Astrocyte (in vitro differentiated cells and primary cell): Measurements from ENCODE around the gene CADPS. TPM values are rescaled to one million over a fixed set of nuclear protein-coding genes. Genes with fewer than 3 reads are reported as not detected.

Experiments
- DNase-seq: peaks from one replicate; pipeline ENCODE4 v3.0.0-alpha.2; 2010; ENCODE audit warnings: low read depth
- FAIRE-seq: peaks from 2 replicates; lab custom pipeline; 2011; peaks lifted over from hg19 to GRCh38; lab: Jason Lieb, UNC
- H2AFZ ChIP-seq: 2 replicates; pipeline ENCODE4 v1.6.0; 2012; ENCODE audit warnings: low read depth, low read length, inconsistent platforms
- H3K27ac ChIP-seq: 2 replicates; pipeline ENCODE4 v1.5.1; 2011; ENCODE audit warnings: low read depth, low read length, inconsistent platforms
- H3K27me3 ChIP-seq: 2 replicates; pipeline ENCODE4 v1.6.0; 2011; ENCODE audit warnings: low read length, inconsistent platforms; ENCODE audit not compliant: insufficient read depth
- H3K36me3 ChIP-seq: 2 replicates; pipeline ENCODE4 v1.5.1; 2011; ENCODE audit warnings: low read length, inconsistent platforms; ENCODE audit not compliant: insufficient read depth
- H3K4me1 ChIP-seq: 2 replicates; pipeline ENCODE4 v1.5.1; 2011; ENCODE audit warnings: low read length, inconsistent platforms; ENCODE audit not compliant: insufficient read depth
- H3K4me2 ChIP-seq: 2 replicates; pipeline ENCODE4 v1.6.0; 2012; ENCODE audit warnings: low read length, inconsistent platforms
- H3K4me3 ChIP-seq: 2 replicates; pipeline ENCODE4 v1.5.1; 2011; ENCODE audit warnings: low read depth, mild to moderate bottlenecking, low read length, inconsistent platforms; ENCODE audit not compliant: insufficient read depth
- H3K79me2 ChIP-seq: 2 replicates; pipeline ENCODE4 v1.6.0; 2012; ENCODE audit warnings: mild to moderate bottlenecking, low read length, inconsistent platforms; ENCODE audit not compliant: insufficient read depth
- H3K9ac ChIP-seq: 2 replicates; pipeline ENCODE4 v1.6.0; 2012; ENCODE audit warnings: mild to moderate bottlenecking, low read length, inconsistent platforms
- H3K9me3 ChIP-seq: 2 replicates; pipeline ENCODE4 v1.5.1; 2012; ENCODE audit warnings: low read depth, mild to moderate bottlenecking, low read length, inconsistent platforms; ENCODE audit not compliant: insufficient read depth
- H4K20me1 ChIP-seq: 2 replicates; pipeline ENCODE4 v1.6.0; 2012; ENCODE audit warnings: low read length, inconsistent platforms; ENCODE audit not compliant: insufficient read depth
- H3K27ac Mint-ChIP-seq: one replicate; pipeline ENCODE4 v1.8.0; 2021; ENCODE audit warnings: mild to moderate bottlenecking, mixed read lengths; ENCODE audit not compliant: unreplicated experiment
- H3K27me3 Mint-ChIP-seq: one replicate; pipeline ENCODE4 v1.8.0; 2021; ENCODE audit warnings: low read depth, mixed read lengths; ENCODE audit not compliant: unreplicated experiment
- H3K36me3 Mint-ChIP-seq: one replicate; pipeline ENCODE4 v1.8.0; 2021; ENCODE audit warnings: low read depth, mixed read lengths; ENCODE audit not compliant: unreplicated experiment
- H3K4me1 Mint-ChIP-seq: one replicate; pipeline ENCODE4 v1.8.0; 2021; ENCODE audit warnings: low read depth, mixed read lengths; ENCODE audit not compliant: unreplicated experiment
- H3K4me3 Mint-ChIP-seq: one replicate; pipeline ENCODE4 v1.8.0; 2021; ENCODE audit warnings: mild to moderate bottlenecking, moderate library complexity, mixed read lengths; ENCODE audit not compliant: unreplicated experiment
- H3K9me3 Mint-ChIP-seq: one replicate; pipeline ENCODE4 v1.8.0; 2021; ENCODE audit warnings: mild to moderate bottlenecking, mixed read lengths; ENCODE audit not compliant: unreplicated experiment
- EZH2 ChIP-seq: IDR thresholded peaks from 2 replicates; pipeline ENCODE4 v1.6.1; 2012; ENCODE audit warnings: mild to moderate bottlenecking, low read length, inconsistent platforms; ENCODE audit not compliant: insufficient read depth
- total RNA-seq: library from RNA; stranded (reverse); gene quantifications from 2 replicates; pipeline ENCODE4 v1.2.1, GENCODE V29; 2021
- TF ChIP-seq, protein P1 (sequence below): IDR thresholded peaks from 2 replicates; pipeline ENCODE4 v1.5.1; 2011; ENCODE audit warnings: low read depth, mild to moderate bottlenecking, inconsistent platforms, low read length, moderate library complexity; ENCODE audit not compliant: insufficient read depth

The CADPS gene
- total RNA-seq, 1 donor from 2014 or later = 5.4 TPM

DNA sequence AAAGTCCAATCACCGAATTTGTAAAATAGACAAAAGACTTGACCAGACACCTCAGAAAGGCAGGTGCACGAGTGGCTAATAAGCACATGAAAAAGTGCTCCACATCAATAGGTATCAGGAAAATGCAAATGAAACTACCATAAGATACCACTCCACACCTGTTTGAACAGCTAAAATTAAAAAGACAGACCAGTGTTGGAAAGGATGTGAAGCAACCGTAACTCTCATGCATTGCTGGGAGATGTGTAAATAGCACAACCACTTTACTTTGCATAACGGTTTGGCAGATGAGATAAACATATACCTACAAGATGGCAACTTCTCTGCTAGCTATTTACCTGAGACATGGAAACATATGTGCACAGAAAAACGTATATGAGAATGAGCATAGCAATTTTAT, 56.9 kb downstream of the CADPS start:
- no peaks in the 10 kb centered on the region for H3K27me3 Mint-ChIP-seq
- Histone ChIP-seq H3K9ac (no peak overlapping the region), H4K20me1 (no peaks in the 10 kb centered on the region), H3K27ac (no peak overlapping the region), H3K27me3 (no peaks in the 10 kb centered on the region), H2AFZ (no peak overlapping the region), H3K9me3 (no peaks in the 10 kb centered on the region), H3K36me3 (no peaks in the 10 kb centered on the region), H3K4me1 (no peaks in the 10 kb centered on the region), H3K4me3 (no peak overlapping the region), H3K4me2 (no peak overlapping the region), H3K79me2 (no peaks in the 10 kb centered on the region)
- DNase-seq = no peak
- no peak for FAIRE-seq
- no peak overlapping the region for H3K27ac Mint-ChIP-seq
- H3K4me3 Mint-ChIP-seq = no peak overlapping the region
- H3K4me1 Mint-ChIP-seq = peaks cover 23% of the 10 kb centered on the region
- TF ChIP-seq, protein P1, sequence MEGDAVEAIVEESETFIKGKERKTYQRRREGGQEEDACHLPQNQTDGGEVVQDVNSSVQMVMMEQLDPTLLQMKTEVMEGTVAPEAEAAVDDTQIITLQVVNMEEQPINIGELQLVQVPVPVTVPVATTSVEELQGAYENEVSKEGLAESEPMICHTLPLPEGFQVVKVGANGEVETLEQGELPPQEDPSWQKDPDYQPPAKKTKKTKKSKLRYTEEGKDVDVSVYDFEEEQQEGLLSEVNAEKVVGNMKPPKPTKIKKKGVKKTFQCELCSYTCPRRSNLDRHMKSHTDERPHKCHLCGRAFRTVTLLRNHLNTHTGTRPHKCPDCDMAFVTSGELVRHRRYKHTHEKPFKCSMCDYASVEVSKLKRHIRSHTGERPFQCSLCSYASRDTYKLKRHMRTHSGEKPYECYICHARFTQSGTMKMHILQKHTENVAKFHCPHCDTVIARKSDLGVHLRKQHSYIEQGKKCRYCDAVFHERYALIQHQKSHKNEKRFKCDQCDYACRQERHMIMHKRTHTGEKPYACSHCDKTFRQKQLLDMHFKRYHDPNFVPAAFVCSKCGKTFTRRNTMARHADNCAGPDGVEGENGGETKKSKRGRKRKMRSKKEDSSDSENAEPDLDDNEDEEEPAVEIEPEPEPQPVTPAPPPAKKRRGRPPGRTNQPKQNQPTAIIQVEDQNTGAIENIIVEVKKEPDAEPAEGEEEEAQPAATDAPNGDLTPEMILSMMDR = no peak
- no peak for TF ChIP-seq EZH2
- H3K9me3 Mint-ChIP-seq = no peaks in the 10 kb centered on the region
- H3K36me3 Mint-ChIP-seq = no peaks in the 10 kb centered on the region

DNA sequence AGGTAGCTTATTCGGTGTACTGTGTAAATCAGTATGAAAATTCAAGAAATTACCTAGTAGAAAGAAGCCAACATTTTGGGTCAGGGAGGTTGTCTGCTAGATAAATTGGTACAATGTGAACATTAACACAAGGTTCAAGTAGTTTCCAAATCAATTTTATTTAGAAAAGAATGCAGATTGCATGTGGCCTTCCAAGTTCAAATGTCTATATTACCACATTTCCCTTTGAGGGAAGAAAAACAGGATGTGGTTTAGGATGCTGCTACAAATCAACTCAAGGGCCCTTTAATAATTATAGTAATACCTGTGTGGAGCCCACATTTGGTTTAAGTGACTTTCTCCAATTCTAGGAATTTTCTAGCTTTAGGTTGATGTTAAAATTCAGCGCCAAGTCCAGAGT, 57.5 kb downstream of the CADPS start:
- H3K27ac ChIP-seq = no peak overlapping the region
- no peaks in the 10 kb centered on the region for H3K36me3 Mint-ChIP-seq
- no peak for FAIRE-seq
- H4K20me1 ChIP-seq = no peaks in the 10 kb centered on the region
- TF ChIP-seq EZH2 = no peak
- TF ChIP-seq, protein P1 = no peak
- peak; percentile 18 for DNase-seq
- H3K4me3 ChIP-seq = no peak overlapping the region
- H3K27ac Mint-ChIP-seq = no peak overlapping the region
- no peak overlapping the region for H3K9ac ChIP-seq
- peaks cover 23% of the 10 kb centered on the region for H3K4me1 Mint-ChIP-seq
- no peaks in the 10 kb centered on the region for H3K36me3 ChIP-seq
- H2AFZ ChIP-seq = no peak overlapping the region
- H3K27me3 Mint-ChIP-seq = no peaks in the 10 kb centered on the region
- H3K27me3 ChIP-seq = no peaks in the 10 kb centered on the region
- no peaks in the 10 kb centered on the region for H3K79me2 ChIP-seq
- H3K4me2 ChIP-seq = no peak overlapping the region
- no peaks in the 10 kb centered on the region for H3K9me3 Mint-ChIP-seq
- H3K9me3 ChIP-seq = no peaks in the 10 kb centered on the region
- no peaks in the 10 kb centered on the region for H3K4me1 ChIP-seq
- no peak overlapping the region for H3K4me3 Mint-ChIP-seq

DNA sequence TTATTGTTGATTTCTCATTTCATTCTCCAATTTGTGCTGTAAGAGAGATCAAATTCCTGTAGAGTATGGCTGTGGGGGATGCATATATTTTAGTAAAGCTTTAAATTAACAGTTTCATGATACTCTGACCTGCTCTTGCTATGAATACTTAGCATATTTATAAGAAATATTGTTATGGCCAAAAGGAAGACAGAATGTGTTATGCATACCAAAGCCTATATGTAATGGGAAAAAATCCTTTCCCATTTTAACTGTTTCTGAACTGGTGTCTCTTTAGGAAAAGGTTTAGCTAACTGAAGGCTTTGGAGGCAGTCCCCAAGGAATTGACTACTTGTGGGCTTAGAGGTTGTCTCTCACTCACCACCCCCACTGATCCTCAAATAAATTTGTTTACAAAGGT, 59.2 kb downstream of the CADPS start:
- no peaks in the 10 kb centered on the region for H3K27me3 Mint-ChIP-seq
- no peaks in the 10 kb centered on the region for H4K20me1 ChIP-seq
- no peaks in the 10 kb centered on the region for H3K27me3 ChIP-seq
- no peaks in the 10 kb centered on the region for H3K36me3 ChIP-seq
- H2AFZ ChIP-seq = no peak overlapping the region
- no peak for DNase-seq
- no peak for TF ChIP-seq EZH2
- TF ChIP-seq, protein P1 = no peak
- H3K4me3 Mint-ChIP-seq = no peak overlapping the region
- H3K36me3 Mint-ChIP-seq = no peaks in the 10 kb centered on the region
- no peaks in the 10 kb centered on the region for H3K9me3 Mint-ChIP-seq
- no peaks in the 10 kb centered on the region for H3K79me2 ChIP-seq
- no peak overlapping the region for H3K4me3 ChIP-seq
- H3K27ac Mint-ChIP-seq = peak overlapping the region; percentile 95
- peaks cover 23% of the 10 kb centered on the region for H3K4me1 Mint-ChIP-seq
- H3K27ac ChIP-seq = no peak overlapping the region
- H3K4me2 ChIP-seq = no peak overlapping the region
- no peaks in the 10 kb centered on the region for H3K9me3 ChIP-seq
- no peak for FAIRE-seq
- H3K4me1 ChIP-seq = no peaks in the 10 kb centered on the region
- H3K9ac ChIP-seq = no peak overlapping the region
